HG02885 (cell line): Measurements from ENCODE around the gene RAB17.
"Not testable (repeated sequence)": the region's sequence is repeated elsewhere in the genome, so short reads cannot be mapped to it uniquely, and the experiment has no call there.

ENCODE experiments used
- ATAC-seq: cut with Tn5 transposase; IDR thresholded peaks from one replicate; pipeline ENCODE4 v1.9.1; 2021; ENCODE audit warnings: mild to moderate bottlenecking; ENCODE audit not compliant: unreplicated experiment, poor library complexity

Gene RAB17

GRCh38 chr2:237600205-237600846 is 9.8 kb upstream of the RAB17 start:
- ATAC-seq: no peak

- ATAC-seq: no peak
Observed at GRCh38 chr2:237599465-237600110, 9.1 kb upstream of the RAB17 start.

- no peak for ATAC-seq
Observed at GRCh38 chr2:237598468-237599208, 8.1 kb upstream of the RAB17 start.

- ATAC-seq: no peak
Observed at GRCh38 chr2:237597196-237598145, 6.9 kb upstream of the RAB17 start.

- ATAC-seq: no peak
Observed at GRCh38 chr2:237596520-237597195, 6.1 kb upstream of the RAB17 start.

- ATAC-seq: not testable (repeated sequence)
Observed at GRCh38 chr2:237595829-237596519, 5.4 kb upstream of the RAB17 start.

GRCh38 chr2:237594514-237594871 is 4.0 kb upstream of the RAB17 start:
- ATAC-seq: no peak

- ATAC-seq: no peak
Observed at GRCh38 chr2:237593596-237594320, 3.2 kb upstream of the RAB17 start.

GRCh38 chr2:237593036-237593435 is 2.5 kb upstream of the RAB17 start:
- no peak for ATAC-seq

- ATAC-seq: no peak
Observed at GRCh38 chr2:237592425-237592980, 2.0 kb upstream of the RAB17 start.

- no peak for ATAC-seq
Observed at GRCh38 chr2:237591141-237591881, 777 bp upstream of the RAB17 start.

GRCh38 chr2:237588044-237588696 is 2.4 kb downstream of the RAB17 start:
- no peak for ATAC-seq

GRCh38 chr2:237585590-237586221 is 4.8 kb downstream of the RAB17 start:
- no peak for ATAC-seq

GRCh38 chr2:237583385-237584295 is 6.9 kb downstream of the RAB17 start:
- ATAC-seq: no peak
